ENCODE data around the gene GALNT2.

Gene GALNT2

GRCh38 chr1:230199554-230199953 is 132.5 kb downstream of the GALNT2 start:
- DNase-seq = no peak
- TF ChIP-seq, protein P1, sequence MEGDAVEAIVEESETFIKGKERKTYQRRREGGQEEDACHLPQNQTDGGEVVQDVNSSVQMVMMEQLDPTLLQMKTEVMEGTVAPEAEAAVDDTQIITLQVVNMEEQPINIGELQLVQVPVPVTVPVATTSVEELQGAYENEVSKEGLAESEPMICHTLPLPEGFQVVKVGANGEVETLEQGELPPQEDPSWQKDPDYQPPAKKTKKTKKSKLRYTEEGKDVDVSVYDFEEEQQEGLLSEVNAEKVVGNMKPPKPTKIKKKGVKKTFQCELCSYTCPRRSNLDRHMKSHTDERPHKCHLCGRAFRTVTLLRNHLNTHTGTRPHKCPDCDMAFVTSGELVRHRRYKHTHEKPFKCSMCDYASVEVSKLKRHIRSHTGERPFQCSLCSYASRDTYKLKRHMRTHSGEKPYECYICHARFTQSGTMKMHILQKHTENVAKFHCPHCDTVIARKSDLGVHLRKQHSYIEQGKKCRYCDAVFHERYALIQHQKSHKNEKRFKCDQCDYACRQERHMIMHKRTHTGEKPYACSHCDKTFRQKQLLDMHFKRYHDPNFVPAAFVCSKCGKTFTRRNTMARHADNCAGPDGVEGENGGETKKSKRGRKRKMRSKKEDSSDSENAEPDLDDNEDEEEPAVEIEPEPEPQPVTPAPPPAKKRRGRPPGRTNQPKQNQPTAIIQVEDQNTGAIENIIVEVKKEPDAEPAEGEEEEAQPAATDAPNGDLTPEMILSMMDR (IDR thresholded peaks at IDR 0.05; ENCODE audit: low read depth, low read length) = no peak
- no peaks in the 10 kb centered on the region for H3K27me3 ChIP-seq (ENCODE audit: insufficient read depth, low read depth, severe bottlenecking)
- no peak overlapping the region for H3K27ac ChIP-seq
- H3K36me3 ChIP-seq = peaks cover 5% of the 10 kb centered on the region
- H3K9me3 ChIP-seq (ENCODE audit: severe bottlenecking) = no peaks in the 10 kb centered on the region
- H3K4me3 ChIP-seq (ENCODE audit: low read depth, low read length) = no peak overlapping the region

DNA sequence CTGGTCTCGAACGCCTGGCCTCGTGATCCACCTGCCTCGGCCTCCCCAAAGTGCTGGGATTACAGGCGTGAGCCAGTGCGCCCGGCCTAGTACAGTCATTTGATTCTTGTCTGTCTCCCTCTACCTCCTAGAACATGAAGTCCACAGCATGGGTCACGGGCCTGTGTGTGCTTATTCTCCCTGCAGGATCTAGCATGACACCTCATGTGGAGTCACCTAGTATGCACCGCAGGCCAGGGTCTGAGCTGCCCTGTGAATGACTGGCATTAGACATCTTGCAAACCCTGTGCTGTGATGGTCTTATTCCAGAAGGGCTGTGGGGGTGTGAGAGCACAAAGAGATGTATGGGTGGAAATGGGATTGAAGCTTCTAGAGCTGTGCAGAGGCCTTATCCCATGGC is 133.2 kb downstream of the GALNT2 start:
- Histone ChIP-seq H3K4me3 (ENCODE audit: low read depth, low read length) (no peak overlapping the region), H3K9me3 (ENCODE audit: severe bottlenecking) (no peaks in the 10 kb centered on the region), H3K36me3 (peaks cover 11% of the 10 kb centered on the region), H3K27ac (no peak overlapping the region), H3K27me3 (ENCODE audit: insufficient read depth, low read depth, severe bottlenecking) (no peaks in the 10 kb centered on the region)
- TF ChIP-seq, protein P1 (IDR thresholded peaks at IDR 0.05; ENCODE audit: low read depth, low read length) = no peak
- DNase-seq = no peak

DNA sequence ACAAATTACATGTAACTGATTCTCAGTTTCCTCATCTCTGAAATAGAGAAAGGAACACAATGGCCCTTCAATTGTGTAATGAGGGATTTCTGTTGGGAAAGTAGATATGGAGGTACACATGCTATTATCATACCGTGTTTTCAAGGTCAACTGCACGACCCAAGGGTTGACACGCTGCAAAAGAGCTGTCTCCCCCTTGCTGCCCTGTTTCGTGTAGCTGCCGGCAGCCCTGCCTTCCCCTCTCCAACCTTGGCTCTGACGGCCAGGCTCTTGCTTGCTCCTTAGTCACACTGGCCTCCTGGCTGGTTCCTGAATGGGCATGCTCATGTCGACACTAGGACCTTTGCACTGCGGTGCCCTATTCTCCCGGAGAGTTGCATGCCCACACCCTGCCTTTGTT is 134.4 kb downstream of the GALNT2 start:
- no peak for DNase-seq
- TF ChIP-seq, protein P1 (IDR thresholded peaks at IDR 0.05; ENCODE audit: low read depth, low read length) = no peak
- Histone ChIP-seq H3K4me3 (ENCODE audit: low read depth, low read length) (no peak overlapping the region), H3K27me3 (ENCODE audit: insufficient read depth, low read depth, severe bottlenecking) (no peaks in the 10 kb centered on the region), H3K27ac (no peak overlapping the region), H3K36me3 (peaks cover 15% of the 10 kb centered on the region), H3K9me3 (ENCODE audit: severe bottlenecking) (no peaks in the 10 kb centered on the region)

- no peak overlapping the region for H3K4me3 ChIP-seq (ENCODE audit: low read depth, low read length)
- DNase-seq = no peak
- no peaks in the 10 kb centered on the region for H3K27me3 ChIP-seq (ENCODE audit: insufficient read depth, low read depth, severe bottlenecking)
- H3K27ac ChIP-seq = no peak overlapping the region
- TF ChIP-seq, protein P1 (IDR thresholded peaks at IDR 0.05; ENCODE audit: low read depth, low read length) = no peak
- H3K9me3 ChIP-seq (ENCODE audit: severe bottlenecking) = no peaks in the 10 kb centered on the region
- H3K36me3 ChIP-seq = peaks cover 15% of the 10 kb centered on the region
These were observed 137.8 kb downstream of the GALNT2 start for GRCh38 chr1:230204842-230205241.

DNA sequence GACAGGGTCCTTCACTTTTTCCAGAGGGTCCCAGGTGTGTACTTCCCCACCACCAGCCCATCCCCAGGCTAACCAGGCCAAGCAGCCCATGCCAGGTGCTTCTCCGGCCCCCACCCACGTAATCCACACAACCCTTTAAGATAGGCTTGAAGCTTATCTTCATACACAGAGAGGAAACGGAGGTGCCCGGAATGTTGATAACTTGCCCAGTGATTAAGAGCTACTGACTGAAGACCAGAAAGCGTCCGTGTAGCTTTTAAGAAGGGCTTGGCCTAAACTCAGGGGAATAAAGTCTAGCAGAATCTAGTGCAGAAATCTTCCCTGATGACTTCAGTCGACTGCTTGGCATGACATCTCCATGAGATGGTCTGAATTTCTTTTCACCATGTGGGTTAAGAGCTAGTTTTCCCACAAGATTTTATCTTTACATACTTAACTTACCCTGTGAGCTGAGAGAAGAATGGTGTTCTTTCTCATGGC is 138.7 kb downstream of the GALNT2 start:
- no peak overlapping the region for H3K27ac ChIP-seq
- no peak for DNase-seq
- TF ChIP-seq, protein P1 (IDR thresholded peaks at IDR 0.05; ENCODE audit: low read depth, low read length) = no peak
- H3K27me3 ChIP-seq (ENCODE audit: insufficient read depth, low read depth, severe bottlenecking) = no peaks in the 10 kb centered on the region
- no peaks in the 10 kb centered on the region for H3K9me3 ChIP-seq (ENCODE audit: severe bottlenecking)
- peaks cover 15% of the 10 kb centered on the region for H3K36me3 ChIP-seq
- no peak overlapping the region for H3K4me3 ChIP-seq (ENCODE audit: low read depth, low read length)

DNA sequence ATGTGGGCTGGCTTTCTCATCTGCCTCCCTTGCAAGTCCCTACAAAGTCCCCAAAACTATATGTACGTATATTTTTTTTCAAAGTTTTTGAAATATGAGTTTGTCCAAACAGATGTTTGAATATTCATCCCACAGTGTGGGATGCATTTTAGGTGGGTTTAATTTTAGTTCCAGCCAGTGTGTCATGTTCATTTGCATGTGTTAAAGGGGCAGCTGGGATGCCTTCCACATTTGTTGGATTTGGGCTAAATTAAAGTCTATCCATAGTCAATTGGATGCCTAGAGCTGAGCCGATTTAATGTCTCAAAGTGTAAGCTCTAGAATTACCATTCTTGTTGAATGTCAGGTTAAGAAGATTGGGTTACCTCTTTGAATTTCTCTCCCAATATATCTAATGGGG is 139.2 kb downstream of the GALNT2 start:
- peaks cover 15% of the 10 kb centered on the region for H3K36me3 ChIP-seq
- H3K4me3 ChIP-seq (ENCODE audit: low read depth, low read length) = no peak overlapping the region
- H3K9me3 ChIP-seq (ENCODE audit: severe bottlenecking) = no peaks in the 10 kb centered on the region
- H3K27ac ChIP-seq = no peak overlapping the region
- no peaks in the 10 kb centered on the region for H3K27me3 ChIP-seq (ENCODE audit: insufficient read depth, low read depth, severe bottlenecking)
- DNase-seq = no peak
- TF ChIP-seq, protein P1 (IDR thresholded peaks at IDR 0.05; ENCODE audit: low read depth, low read length) = no peak
